Psoas muscle (tissue), 8 donors: ENCODE results near the gene N4BP2L2. TPM values are rescaled to one million over a fixed set of nuclear protein-coding genes. Genes with fewer than 3 reads are reported as not detected.

Experiments used
- ATAC-seq, 4 donors: fragments of 200-7000 bp; cut with Tn5 transposase; one replicate each; pipeline ENCODE4 v1.9.1; 2020; ENCODE audit warnings: moderate library complexity in 3 of 4, mild to moderate bottlenecking in 2 of 4
- DNase-seq, 2 donors: peaks; one replicate each; pipeline ENCODE4 v3.0.0-alpha.2; 2020
- H3K27ac ChIP-seq: fragments of 200-600 bp; one replicate; pipeline ENCODE4 v1.8.0; 2022
- H3K27me3 ChIP-seq, 3 donors: fragments of 200-600 bp in 1 of 3; one replicate each; pipeline versions ENCODE4 v1.6.1 to v1.8.0; 2013 to 2022; ENCODE audit warnings: low read length in 2 of 3, mild to moderate bottlenecking in 2 of 3, moderate library complexity in 1 of 3; ENCODE audit not compliant: insufficient read depth in 3 of 3
- H3K36me3 ChIP-seq, 2 donors: fragments of 200-600 bp in 1 of 2; one replicate each; pipeline versions ENCODE4 v1.6.1 to v1.8.0; 2013 to 2022; ENCODE audit warnings: low read depth in 1 of 2, mild to moderate bottlenecking in 1 of 2, moderate library complexity in 1 of 2; ENCODE audit not compliant: insufficient read depth in 1 of 2
- H3K4me1 ChIP-seq: fragments of 200-600 bp; one replicate; pipeline ENCODE4 v1.8.0; 2022
- H3K4me3 ChIP-seq: fragments of 200-600 bp; one replicate; pipeline ENCODE4 v1.8.0; 2022; ENCODE audit warnings: mild to moderate bottlenecking
- H3K9me3 ChIP-seq: fragments of 200-600 bp; one replicate; pipeline ENCODE4 v1.8.0; 2022
- CTCF ChIP-seq: fragments of 200-600 bp; IDR thresholded peaks from one replicate; pipeline ENCODE4 v1.8.0; 2022; ENCODE audit warnings: antibody characterized with exemption
- WGBS, 3 donors: extraction: QIAGEN DNeasy Blood & Tissue Kit; methylation state at CpG; one replicate each; pipeline versions ENCODE4 v1.1.6 to v1.1.7; 2013; 5-methylcytosine and 5-hydroxymethylcytosine counted together
- intact Hi-C, 2 donors: fragments of 100-400 bp; cut with DNase I; formaldehyde crosslinking; loops; one replicate each; pipeline versions ENCODE4 v1.11.0 to v1.14.2; 2022
- polyA plus RNA-seq, 3 donors: library from polyadenylated mRNA; stranded (reverse); fragments of 200-250 nt; gene quantifications; one replicate each; pipeline ENCODE4 v1.2.3, GENCODE V29; 2013
- total RNA-seq, 4 donors: library from RNA; stranded (reverse); fragmentation: NEBNext Ultra II Directional in 2 of 4; extraction: Animal tissue kit (Norgen Biotek cat#: 25700) in 2 of 4; gene quantifications; one replicate each; pipeline versions ENCODE4 v1.2.1 to v1.2.4, GENCODE V29; 2021 to 2023
- donor health status: healthy with polysubstance abuse.
- donor health status: DM: no; HTN: no; CAD: no; lungs with moderate emphysema.
- donor health status: Bipolar disorder and iron deficiency.
- donor health status: healthy.
- donor health status: DM: yes; HTN: yes; CAD: no.
- donor health status: DM: no; HTN: no; CAD: no.
- donor health status: DM: no; HTN: no; CAD: no.
- donor health status: DM: yes; HTN: yes; CAD: no.

Gene N4BP2L2
- total and polyA plus RNA-seq, 7 donors: 23.6 to 153 (median 102) TPM

GRCh38 chr13:32403108-32403507 is 135.5 kb downstream of the N4BP2L2 start:
- intact Hi-C loops: no loop called here
- Histone ChIP-seq H3K4me3 (no peak overlapping the region), H3K27ac (no peak overlapping the region), H3K27me3 (no peaks in the 10 kb centered on the region), H3K9me3 (no peaks in the 10 kb centered on the region), H3K36me3 (peaks cover 5 to 33% of the 10 kb centered on the region in 2 donors), H3K4me1 (no peaks in the 10 kb centered on the region)
- WGBS, 3 donors: 74 to 91% (median 81%) methylated on average over 4 of the region's 4 CpGs
- ATAC-seq: no peak
- DNase-seq: no peak
- no peak for TF ChIP-seq CTCF

GRCh38 chr13:32391101-32391619 is 147.4 kb downstream of the N4BP2L2 start:
- H3K4me1 ChIP-seq: no peaks in the 10 kb centered on the region
- ATAC-seq (no peak), DNase-seq (no peak)
- H3K4me3 ChIP-seq: no peak overlapping the region
- no peaks in the 10 kb centered on the region for H3K36me3 ChIP-seq
- no peaks in the 10 kb centered on the region for H3K9me3 ChIP-seq
- no peak for TF ChIP-seq CTCF
- WGBS, 3 donors: 70 to 75% (median 72%) methylated on average over 4 of the region's 4 CpGs
- H3K27ac ChIP-seq: no peak overlapping the region
- intact Hi-C loops: loop anchor here in 1 of 2 donors (10.0 kb wide), 1 partner anchor 254 kb away; no protein-coding TSS in a partner anchor
- no peaks in the 10 kb centered on the region for H3K27me3 ChIP-seq

GRCh38 chr13:32390484-32390883 is 148.1 kb downstream of the N4BP2L2 start:
- ATAC-seq: no peak
- Histone ChIP-seq H3K36me3 (no peaks in the 10 kb centered on the region), H3K27me3 (no peaks in the 10 kb centered on the region), H3K4me1 (no peaks in the 10 kb centered on the region), H3K27ac (no peak overlapping the region), H3K9me3 (no peaks in the 10 kb centered on the region), H3K4me3 (no peak overlapping the region)
- DNase-seq: no peak
- intact Hi-C loops: loop anchor here in 1 of 2 donors (10.0 kb wide), 1 partner anchor 254 kb away; no protein-coding TSS in a partner anchor
- 80 to 85% (median 83%) methylated on average over 1 of the region's 1 CpG for WGBS, 3 donors
- no peak for TF ChIP-seq CTCF

- no peak for TF ChIP-seq CTCF
- WGBS, 3 donors: 81 to 88% (median 85%) methylated on average over 4 of the region's 4 CpGs
- no peak for ATAC-seq
Observed at GRCh38 chr13:32390048-32390447, 148.5 kb downstream of the N4BP2L2 start.

GRCh38 chr13:32385410-32385809 is 153.2 kb downstream of the N4BP2L2 start:
- Histone ChIP-seq H3K4me1 (no peaks in the 10 kb centered on the region), H3K36me3 (no peaks in the 10 kb centered on the region), H3K9me3 (no peaks in the 10 kb centered on the region), H3K27me3 (no peaks in the 10 kb centered on the region), H3K27ac (no peak overlapping the region), H3K4me3 (no peak overlapping the region)
- DNase-seq: no peak
- intact Hi-C loops: loop anchor here in 1 of 2 donors (10.0 kb wide), 1 partner anchor 259 kb away; no protein-coding TSS in a partner anchor
- no peak for ATAC-seq
- TF ChIP-seq CTCF: no peak

More at GRCh38 chr13:32390048-32390447, 148.5 kb downstream of the N4BP2L2 start:
- H3K9me3 ChIP-seq: no peaks in the 10 kb centered on the region
- intact Hi-C loops: loop anchor here in 1 of 2 donors (10.0 kb wide), 1 partner anchor 255 kb away; no protein-coding TSS in a partner anchor
- no peaks in the 10 kb centered on the region for H3K36me3 ChIP-seq
- no peak for DNase-seq
- no peaks in the 10 kb centered on the region for H3K4me1 ChIP-seq
- no peak overlapping the region for H3K27ac ChIP-seq
- H3K27me3 ChIP-seq: no peaks in the 10 kb centered on the region
- no peak overlapping the region for H3K4me3 ChIP-seq
